GM12875 (cell line): Measurements from ENCODE around the gene LTO1.

Experiments used
- H3K4me3 ChIP-seq: one replicate; pipeline ENCODE4 v1.5.1; 2011; ENCODE audit warnings: low read depth, low read length, control low read depth
- CTCF ChIP-seq: IDR thresholded peaks from 2 replicates; pipeline ENCODE4 v1.5.1; 2011; ENCODE audit warnings: low read depth, mild to moderate bottlenecking, control low read depth, inconsistent platforms, low read length, moderate library complexity, borderline replicate concordance; ENCODE audit not compliant: insufficient read depth

The LTO1 gene

GRCh38 chr11:69647390-69647748 is 27.8 kb downstream of the LTO1 start:
- no peak for TF ChIP-seq CTCF
- no peak overlapping the region for H3K4me3 ChIP-seq

GRCh38 chr11:69646493-69647389 is 28.4 kb downstream of the LTO1 start:
- no peak overlapping the region for H3K4me3 ChIP-seq
- TF ChIP-seq CTCF: no peak

- no peak for TF ChIP-seq CTCF
- no peak overlapping the region for H3K4me3 ChIP-seq
Measured at GRCh38 chr11:69645801-69646492, 29.2 kb downstream of the LTO1 start.

GRCh38 chr11:69644962-69645675 is 30.0 kb downstream of the LTO1 start:
- peak; percentile 27; the same call in 1 of the 2 replicates for TF ChIP-seq CTCF
- H3K4me3 ChIP-seq: no peak overlapping the region

- no peak overlapping the region for H3K4me3 ChIP-seq
- no peak for TF ChIP-seq CTCF
Measured at GRCh38 chr11:69644071-69644961, 30.8 kb downstream of the LTO1 start.

- no peak overlapping the region for H3K4me3 ChIP-seq
- TF ChIP-seq CTCF: no peak
Measured at GRCh38 chr11:69643646-69644045, 31.5 kb downstream of the LTO1 start.
